NCI-H1694 (cell line): ENCODE measurements around the gene RECQL5.

Source experiments
- DNase-seq: peaks from one replicate; lab custom pipeline; 2025; lab: John Stamatoyannopoulos, UW

The RECQL5 gene

DNA sequence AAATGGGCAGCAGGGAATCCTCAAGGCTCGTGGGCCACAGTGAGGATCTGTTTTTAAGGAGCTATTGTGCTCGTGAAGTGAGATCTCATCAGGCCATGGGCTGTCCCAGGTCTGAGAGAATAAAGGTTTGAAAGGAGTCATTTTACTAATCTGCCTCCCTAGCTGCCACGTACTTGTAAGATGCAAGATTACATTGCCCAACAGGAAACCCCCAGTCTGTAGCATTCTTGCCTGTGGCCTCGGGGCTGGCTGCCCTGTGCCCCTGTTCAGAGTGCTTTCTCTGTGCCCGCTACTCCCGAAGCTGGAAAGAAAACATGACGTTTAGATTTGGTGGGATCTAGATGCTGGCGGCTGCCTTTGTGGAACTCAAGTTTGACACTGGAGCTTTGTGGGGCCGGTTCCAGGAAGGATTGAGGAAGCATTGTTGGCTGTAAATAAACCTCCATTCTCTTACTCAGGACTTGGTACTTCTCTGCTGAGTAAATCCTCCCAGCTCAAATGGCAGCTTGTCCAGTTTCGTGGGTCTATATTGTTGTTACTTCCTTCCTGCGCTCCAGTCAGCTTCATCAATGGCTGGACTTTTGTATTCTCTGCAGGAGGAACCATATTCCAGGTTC lies 21.4 kb upstream of the RECQL5 start:
- DNase-seq: no peak

DNA sequence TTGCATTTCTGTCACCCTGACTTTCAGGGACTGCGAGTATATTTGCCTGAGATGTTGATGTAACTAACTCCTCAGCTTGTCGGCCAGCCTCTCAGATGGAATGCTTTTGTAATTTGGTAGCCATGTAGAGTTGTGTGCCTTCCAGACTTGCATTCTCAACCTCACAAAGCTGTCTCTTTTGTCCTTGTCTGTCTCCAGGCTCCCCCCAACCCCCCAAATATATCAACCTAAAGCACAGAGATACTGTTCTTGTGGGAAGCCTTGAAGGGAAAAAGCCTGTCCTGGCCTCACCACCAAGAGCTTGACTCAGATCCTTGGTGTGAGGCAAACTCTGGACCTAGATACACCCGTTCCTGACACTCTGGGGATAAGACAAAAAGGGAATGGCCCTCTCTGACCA lies 18.5 kb upstream of the RECQL5 start:
- DNase-seq: no peak

DNA sequence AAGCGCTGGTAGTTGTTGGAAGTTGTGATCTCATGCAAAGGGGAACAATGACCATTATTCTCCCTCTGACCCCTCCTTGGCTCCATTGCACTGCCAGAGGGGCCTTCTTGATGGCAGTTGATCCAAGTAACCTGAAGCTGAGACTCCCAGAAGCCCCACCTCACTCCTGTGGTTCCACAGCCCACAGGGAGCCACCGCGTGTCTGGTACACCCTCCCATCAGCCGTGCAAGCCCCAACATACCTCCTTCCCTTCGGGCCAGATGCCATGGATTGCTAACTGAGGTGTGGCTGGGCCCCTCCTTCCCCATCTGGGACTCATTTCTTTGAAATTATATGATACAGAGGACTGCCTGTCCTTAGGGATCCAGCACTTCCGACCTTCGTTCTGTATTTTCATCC lies 18.0 kb upstream of the RECQL5 start:
- peak; percentile 67 for DNase-seq

DNA sequence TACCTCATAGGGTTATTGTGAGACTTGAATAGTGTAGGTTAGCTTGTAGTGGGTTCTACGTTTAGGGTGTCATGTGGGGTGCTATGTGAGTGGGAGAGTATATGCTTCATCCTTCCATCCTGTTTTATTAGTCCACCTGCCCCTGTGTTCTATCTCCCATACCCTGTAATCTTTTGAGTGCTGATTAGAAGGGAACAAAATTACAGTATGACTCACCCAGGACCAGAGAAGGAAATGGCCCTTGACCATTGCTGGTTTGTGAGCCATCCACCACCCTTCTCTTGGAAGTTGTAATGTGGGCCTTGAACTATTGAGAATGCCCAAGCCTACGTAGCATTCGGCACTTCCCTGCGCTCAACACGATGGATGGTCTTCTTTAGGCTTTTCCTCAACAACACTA lies 17.3 kb upstream of the RECQL5 start:
- no peak for DNase-seq

GRCh38 chr17:75683583-75683982 lies 16.6 kb upstream of the RECQL5 start:
- DNase-seq: no peak

GRCh38 chr17:75681289-75681688 lies 14.3 kb upstream of the RECQL5 start:
- DNase-seq: no peak

GRCh38 chr17:75680431-75680830 lies 13.5 kb upstream of the RECQL5 start:
- no peak for DNase-seq

DNA sequence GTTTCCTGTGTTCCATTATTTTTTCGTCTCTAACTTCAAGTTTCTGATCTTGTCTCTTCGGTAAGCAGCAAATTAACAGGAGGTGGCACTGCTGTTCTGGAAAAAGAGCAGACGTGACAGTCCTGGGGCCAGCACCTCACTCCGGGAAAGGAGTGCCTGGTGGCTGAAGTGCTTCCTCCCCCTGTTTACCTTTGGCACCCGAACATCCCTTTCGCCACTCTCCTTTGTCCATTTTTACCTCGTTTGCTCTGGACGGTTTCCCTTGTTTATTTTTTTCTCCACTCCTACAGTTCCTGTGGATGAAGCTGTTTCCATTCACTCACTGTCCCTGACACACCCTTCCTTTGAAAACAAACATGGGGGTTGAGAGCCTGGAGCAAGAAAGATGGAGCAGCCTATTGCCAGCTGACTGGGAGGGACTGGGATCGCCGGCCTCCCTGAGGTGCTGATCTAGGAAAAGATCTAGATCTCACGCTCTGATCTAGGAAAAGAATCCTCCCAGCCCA lies 12.8 kb upstream of the RECQL5 start:
- DNase-seq: no peak

DNA sequence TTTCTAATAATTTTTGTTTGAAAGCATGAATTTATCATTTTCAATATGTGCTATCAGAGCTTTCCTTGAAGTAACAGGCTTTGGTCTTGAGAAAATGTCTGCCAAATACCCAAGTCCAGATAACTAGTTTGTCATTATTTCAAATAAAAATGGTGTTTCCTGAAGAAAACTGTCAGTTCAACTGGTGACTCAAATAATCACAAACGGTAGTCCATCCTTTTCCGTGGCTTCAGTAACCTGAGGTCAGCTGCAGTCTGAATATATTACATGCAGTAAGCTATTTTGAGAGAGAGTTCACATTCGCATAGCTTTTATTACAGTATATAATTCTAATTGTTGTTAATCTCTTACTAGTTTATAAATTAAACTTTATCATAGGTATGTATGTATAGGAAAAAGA lies 9.5 kb upstream of the RECQL5 start:
- DNase-seq: no peak

DNA sequence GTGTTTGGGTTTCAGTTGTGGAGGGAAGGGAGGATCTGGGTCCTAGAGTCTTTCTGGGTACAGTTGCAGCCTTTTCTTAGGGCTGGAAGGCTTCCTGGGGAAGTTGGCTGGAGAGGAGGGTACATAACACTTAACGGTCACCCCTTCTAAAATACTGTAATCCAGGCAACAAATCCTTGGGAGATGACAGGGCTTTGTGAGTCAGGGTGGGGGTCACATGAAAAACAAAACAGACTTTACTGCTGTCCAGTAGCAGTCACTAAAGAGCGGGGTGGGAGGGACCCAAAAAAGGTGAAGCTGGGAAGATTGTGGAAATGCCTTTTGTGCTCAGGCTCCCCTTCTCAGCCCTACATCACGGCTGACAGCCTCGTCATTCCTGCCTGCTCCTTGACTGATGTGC lies 6.5 kb upstream of the RECQL5 start:
- no peak for DNase-seq

- no peak for DNase-seq
Observed at GRCh38 chr17:75672011-75672410, 5.1 kb upstream of the RECQL5 start.

- no peak for DNase-seq
Observed at GRCh38 chr17:75670868-75671267, 3.9 kb upstream of the RECQL5 start.

DNA sequence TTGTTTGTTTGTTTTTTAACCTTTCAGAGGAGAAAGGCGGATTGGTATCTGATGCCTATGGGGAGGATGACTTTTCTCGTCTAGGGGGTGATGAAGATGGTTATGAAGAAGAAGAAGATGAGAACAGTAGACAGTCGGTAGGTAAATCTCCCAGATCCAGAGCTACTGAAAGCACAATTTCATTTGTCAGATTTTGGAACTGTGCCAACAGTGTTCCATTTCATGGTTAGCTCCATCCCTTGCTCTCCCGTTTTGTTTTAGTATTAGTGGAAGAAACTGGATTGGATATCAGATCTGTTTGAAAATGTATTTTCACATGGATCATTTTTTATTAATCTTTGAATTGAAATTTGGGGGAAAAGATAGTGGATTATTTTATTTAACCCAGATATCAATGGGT lies 1.5 kb upstream of the RECQL5 start:
- no peak for DNase-seq

- DNase-seq: no peak
Observed at GRCh38 chr17:75667825-75668224, 871 bp upstream of the RECQL5 start.

DNA sequence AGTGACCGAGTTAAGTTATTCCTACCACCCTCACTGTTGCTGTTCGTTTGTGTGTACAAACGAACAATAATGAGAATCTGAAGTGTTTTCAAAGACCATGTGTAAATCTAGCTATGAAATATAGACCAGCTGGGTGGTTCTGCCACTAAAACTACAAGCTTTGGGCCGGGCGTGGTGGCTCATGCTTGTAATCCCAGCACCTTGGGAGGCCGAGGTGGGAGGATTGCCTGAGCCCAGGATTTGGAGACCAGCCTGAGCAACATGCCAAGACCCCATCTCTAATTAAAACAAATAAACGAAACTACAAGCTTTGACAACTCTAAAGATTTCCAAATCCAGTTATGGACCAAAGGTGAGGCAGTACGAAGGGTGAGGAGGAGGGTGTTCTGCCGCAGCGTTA lies 973 bp downstream of the RECQL5 start:
- DNase-seq: no peak

DNA sequence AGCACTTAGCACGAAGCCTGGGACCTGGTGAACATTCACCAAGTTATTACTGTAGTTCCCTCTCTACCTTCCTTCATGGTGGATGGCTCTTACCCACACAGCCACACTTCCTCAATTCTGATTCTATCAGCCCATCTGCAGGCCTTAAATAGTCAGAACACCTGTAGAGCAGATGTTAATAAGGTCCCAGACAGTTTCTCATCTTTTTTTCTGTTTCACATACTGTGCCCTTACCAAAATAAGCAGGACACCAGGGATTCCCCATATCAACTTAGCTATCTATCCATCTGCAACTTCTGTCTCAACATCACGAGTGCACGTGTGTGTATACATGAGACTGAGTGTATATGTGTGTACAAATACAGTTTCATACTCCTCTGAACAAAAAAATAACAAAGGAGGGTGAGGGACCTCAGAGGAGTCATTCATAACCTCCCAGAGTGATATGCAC lies 2.8 kb downstream of the RECQL5 start:
- no peak for DNase-seq

DNA sequence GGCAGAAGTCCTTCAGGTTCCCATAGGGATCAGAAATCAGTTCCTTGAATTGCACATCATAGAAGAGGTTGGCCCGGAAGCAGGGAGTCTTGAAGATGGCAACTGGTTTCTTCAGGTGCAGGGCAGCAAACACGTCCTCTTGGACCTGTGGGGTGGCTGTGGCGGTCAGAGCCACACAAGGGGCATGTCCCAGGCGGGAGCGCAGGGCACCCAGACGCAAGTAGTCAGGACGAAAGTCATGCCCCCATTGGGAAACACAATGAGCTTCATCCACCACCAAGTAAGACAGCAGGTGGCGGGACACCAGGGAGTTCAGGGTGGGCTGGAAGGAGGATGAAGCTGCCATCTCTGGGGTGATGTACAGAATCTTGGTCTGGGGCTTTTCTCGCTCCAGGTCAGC lies 4.4 kb downstream of the RECQL5 start:
- no peak for DNase-seq

GRCh38 chr17:75661531-75661930 lies 5.4 kb downstream of the RECQL5 start:
- no peak for DNase-seq

GRCh38 chr17:75658237-75658636 lies 8.7 kb downstream of the RECQL5 start:
- no peak for DNase-seq

GRCh38 chr17:75654176-75654575 lies 12.8 kb downstream of the RECQL5 start:
- no peak for DNase-seq

DNA sequence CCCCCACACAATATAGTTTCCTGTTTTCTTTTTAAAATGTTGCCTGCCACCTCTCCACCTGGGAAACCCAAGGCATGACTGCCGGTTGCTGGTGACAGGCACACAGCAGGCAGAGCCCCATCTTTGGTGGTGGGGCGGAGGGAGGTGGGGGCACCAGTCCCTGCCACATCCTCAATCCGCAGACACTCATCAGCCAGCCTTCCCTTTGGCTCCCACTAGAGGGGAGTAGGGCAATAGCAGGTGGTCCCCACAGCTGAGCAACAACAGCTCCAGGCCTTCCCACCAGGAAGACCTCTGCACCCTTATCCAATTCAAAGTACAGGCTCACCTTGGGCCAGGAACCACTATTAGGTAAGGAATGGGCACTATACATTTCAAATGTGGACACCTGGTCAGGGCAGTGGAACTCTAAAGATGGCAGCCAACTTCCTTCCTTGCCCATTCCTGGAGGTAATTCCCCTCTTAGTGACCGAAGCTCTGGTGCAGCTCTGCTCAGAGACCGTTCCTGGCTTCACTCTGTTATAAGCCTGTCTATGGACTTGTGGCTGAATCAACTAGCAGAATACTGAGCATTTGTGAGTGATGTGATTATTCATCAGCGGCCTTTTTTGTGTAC lies 13.9 kb downstream of the RECQL5 start:
- peak; percentile 65 for DNase-seq

- DNase-seq: no peak
Observed at GRCh38 chr17:75652341-75652740, 14.6 kb downstream of the RECQL5 start.

- DNase-seq: no peak
Observed at GRCh38 chr17:75650874-75651273, 16.1 kb downstream of the RECQL5 start.

- no peak for DNase-seq
Observed at GRCh38 chr17:75649687-75650086, 17.3 kb downstream of the RECQL5 start.
